SU-DHL-6 (cell line): ENCODE results near the gene KANK3.

ENCODE experiments used
- EZH2phosphoT487 ChIP-seq: fragments of 200-600 bp; sonication (generic), shearing (Covaris generic); conservative IDR thresholded peaks from 2 replicates; pipeline ENCODE4 v1.6.1; 2018; ENCODE audit warnings: mild to moderate bottlenecking, antibody characterized with exemption, low read length, moderate library complexity, mixed read lengths
- TF ChIP-seq, protein P1 (sequence below): fragments of 200-600 bp; sonication (generic); IDR thresholded peaks from one replicate; pipeline ENCODE4 v1.5.1; 2017; ENCODE audit warnings: antibody characterized with exemption, mild to moderate bottlenecking, low read length, moderate library complexity; ENCODE audit not compliant: insufficient read depth, poor library complexity, severe bottlenecking

DNA sequence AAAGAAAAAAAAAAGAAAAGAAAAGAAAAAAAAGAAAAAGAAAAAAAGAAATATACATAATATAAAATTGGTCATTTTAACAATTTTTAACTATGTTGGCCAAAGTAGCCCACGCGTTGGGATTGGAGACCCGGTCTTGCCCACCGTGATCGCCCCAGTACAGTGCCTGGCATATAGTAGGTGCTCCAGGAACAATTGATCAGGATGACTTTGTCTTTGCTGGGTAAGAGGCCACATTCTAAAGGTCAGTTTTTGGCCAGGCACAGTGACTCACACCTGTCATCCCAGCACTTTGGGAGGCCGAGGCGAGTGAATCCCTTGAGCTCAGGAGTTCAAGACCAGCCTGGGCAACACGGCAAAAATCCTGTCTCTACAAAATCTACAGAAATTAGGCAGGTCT is 17.1 kb upstream of the KANK3 start:
- TF ChIP-seq, protein P1, sequence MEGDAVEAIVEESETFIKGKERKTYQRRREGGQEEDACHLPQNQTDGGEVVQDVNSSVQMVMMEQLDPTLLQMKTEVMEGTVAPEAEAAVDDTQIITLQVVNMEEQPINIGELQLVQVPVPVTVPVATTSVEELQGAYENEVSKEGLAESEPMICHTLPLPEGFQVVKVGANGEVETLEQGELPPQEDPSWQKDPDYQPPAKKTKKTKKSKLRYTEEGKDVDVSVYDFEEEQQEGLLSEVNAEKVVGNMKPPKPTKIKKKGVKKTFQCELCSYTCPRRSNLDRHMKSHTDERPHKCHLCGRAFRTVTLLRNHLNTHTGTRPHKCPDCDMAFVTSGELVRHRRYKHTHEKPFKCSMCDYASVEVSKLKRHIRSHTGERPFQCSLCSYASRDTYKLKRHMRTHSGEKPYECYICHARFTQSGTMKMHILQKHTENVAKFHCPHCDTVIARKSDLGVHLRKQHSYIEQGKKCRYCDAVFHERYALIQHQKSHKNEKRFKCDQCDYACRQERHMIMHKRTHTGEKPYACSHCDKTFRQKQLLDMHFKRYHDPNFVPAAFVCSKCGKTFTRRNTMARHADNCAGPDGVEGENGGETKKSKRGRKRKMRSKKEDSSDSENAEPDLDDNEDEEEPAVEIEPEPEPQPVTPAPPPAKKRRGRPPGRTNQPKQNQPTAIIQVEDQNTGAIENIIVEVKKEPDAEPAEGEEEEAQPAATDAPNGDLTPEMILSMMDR = no peak
- no peak for TF ChIP-seq EZH2phosphoT487
